Neural progenitor cell (in vitro differentiated cells): ENCODE data around the gene PCDH9. TPM values are rescaled to one million over a fixed set of nuclear protein-coding genes. Genes with fewer than 3 reads are reported as not detected.

Source experiments
- DNase-seq: peaks from one replicate; pipeline ENCODE4 v3.0.0-alpha.2; 2016; ENCODE audit warnings: low spot score
- H2AFZ ChIP-seq: fragments of 200-600 bp; sonication (generic); replicated peaks from 2 replicates; pipeline ENCODE4 v1.6.1; 2016; ENCODE audit warnings: antibody characterized with exemption
- H3F3A ChIP-seq: fragments of 200-600 bp; sonication (generic); 2 replicates; pipeline ENCODE4 v1.6.1; 2016; ENCODE audit warnings: antibody characterized with exemption, low read depth
- H3K27ac ChIP-seq: fragments of 200-600 bp; sonication (generic); 2 replicates; pipeline ENCODE4 v1.5.1; 2016; ENCODE audit warnings: mild to moderate bottlenecking
- H3K27me3 ChIP-seq: fragments of 200-600 bp; sonication (generic); 2 replicates; pipeline ENCODE4 v1.6.1; 2016; ENCODE audit warnings: mild to moderate bottlenecking, moderate library complexity
- H3K36me3 ChIP-seq: fragments of 200-600 bp; sonication (generic); 2 replicates; pipeline ENCODE4 v1.5.1; 2016
- H3K4me1 ChIP-seq: fragments of 200-600 bp; sonication (generic); 2 replicates; pipeline ENCODE4 v1.6.1; 2016; ENCODE audit warnings: mixed run types
- H3K4me2 ChIP-seq: fragments of 200-600 bp; sonication (generic); 2 replicates; pipeline ENCODE4 v1.6.1; 2016
- H3K4me3 ChIP-seq: fragments of 200-600 bp; sonication (generic); 2 replicates; pipeline ENCODE4 v1.5.1; 2016
- H3K79me2 ChIP-seq: fragments of 200-600 bp; sonication (generic); 2 replicates; pipeline ENCODE4 v1.6.1; 2016; ENCODE audit warnings: low read depth
- H3K9ac ChIP-seq: fragments of 200-600 bp; sonication (generic); 2 replicates; pipeline ENCODE4 v1.6.1; 2016
- H3K9me3 ChIP-seq: fragments of 200-600 bp; sonication (generic); 2 replicates; pipeline ENCODE4 v1.5.1; 2016; ENCODE audit warnings: low read depth
- H4K20me1 ChIP-seq: fragments of 200-600 bp; sonication (generic); 2 replicates; pipeline ENCODE4 v1.6.1; 2016; ENCODE audit warnings: low read depth
- H3K27ac Mint-ChIP-seq: 3 replicates; pipeline ENCODE4 v1.8.0; 2021; ENCODE audit warnings: mixed read lengths
- H3K27me3 Mint-ChIP-seq: 2 replicates; pipeline ENCODE4 v1.8.0; 2022; ENCODE audit warnings: low read depth, mild to moderate bottlenecking, inconsistent platforms, moderate library complexity, mixed read lengths; ENCODE audit not compliant: insufficient read depth
- H3K36me3 Mint-ChIP-seq: 3 replicates; pipeline ENCODE4 v1.8.0; 2021; ENCODE audit warnings: mixed read lengths
- H3K4me1 Mint-ChIP-seq: 3 replicates; pipeline ENCODE4 v1.8.0; 2021; ENCODE audit warnings: mixed read lengths
- H3K4me3 Mint-ChIP-seq: 3 replicates; pipeline ENCODE4 v1.8.0; 2021; ENCODE audit warnings: mild to moderate bottlenecking, moderate library complexity, mixed read lengths
- H3K9me3 Mint-ChIP-seq: 3 replicates; pipeline ENCODE4 v1.8.0; 2020; ENCODE audit warnings: mixed read lengths
- EZH2 ChIP-seq: fragments of 200-600 bp; sonication (generic); IDR thresholded peaks from 2 replicates; pipeline ENCODE4 v1.6.1; 2017; ENCODE audit warnings: antibody characterized with exemption, mild to moderate bottlenecking, moderate library complexity
- EZH2phosphoT487 ChIP-seq: fragments of 200-600 bp; sonication (generic); IDR thresholded peaks from 2 replicates; pipeline ENCODE4 v1.6.1; 2017; ENCODE audit warnings: antibody characterized with exemption
- total RNA-seq: library from RNA; depleted of rRNA; stranded (reverse); fragments of >200 nt; gene quantifications from 2 replicates; pipeline ENCODE4 v1.2.3, GENCODE V29; 2015; ENCODE audit warnings: low replicate concordance
- TF ChIP-seq, protein P1 (sequence below): fragments of 200-600 bp; sonication (generic); IDR thresholded peaks from 2 replicates; pipeline ENCODE4 v1.5.1; 2017; ENCODE audit warnings: antibody characterized with exemption, mild to moderate bottlenecking

PCDH9 gene
- total RNA-seq, 1 donor from 2014 or later, result 0.24 TPM

DNA sequence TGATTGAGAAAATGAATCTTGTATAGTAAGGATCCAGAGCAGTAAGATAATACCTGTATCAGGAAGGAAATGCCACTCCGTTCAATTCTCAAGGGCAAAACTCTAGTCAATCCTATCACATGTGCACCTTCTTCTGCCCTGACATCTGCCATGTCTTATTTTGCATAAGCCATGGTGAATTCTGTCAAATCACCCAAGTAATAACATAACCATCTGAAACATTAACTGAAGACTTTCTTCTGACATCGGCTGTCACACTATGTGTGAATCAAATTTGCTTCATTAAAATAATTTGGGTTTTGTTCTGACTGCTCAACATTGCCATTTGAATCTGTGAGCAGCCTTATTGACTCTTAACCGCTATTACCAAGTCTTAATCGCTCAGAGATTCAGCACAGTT is 91.2 kb downstream of the PCDH9 start:
- H3K27me3 ChIP-seq, result no peaks in the 10 kb centered on the region
- H3F3A ChIP-seq, result no peaks in the 10 kb centered on the region
- no peak overlapping the region for H3K4me2 ChIP-seq
- H3K27me3 Mint-ChIP-seq, result no peaks in the 10 kb centered on the region
- H3K36me3 ChIP-seq, result no peaks in the 10 kb centered on the region
- no peak overlapping the region for H3K27ac ChIP-seq
- no peak overlapping the region for H3K9ac ChIP-seq
- H3K9me3 ChIP-seq, result no peaks in the 10 kb centered on the region
- H2AFZ ChIP-seq, result no peak overlapping the region
- H3K36me3 Mint-ChIP-seq, result no peaks in the 10 kb centered on the region
- H3K9me3 Mint-ChIP-seq, result no peaks in the 10 kb centered on the region
- no peaks in the 10 kb centered on the region for H3K4me1 ChIP-seq
- no peaks in the 10 kb centered on the region for H4K20me1 ChIP-seq
- H3K4me3 Mint-ChIP-seq, result no peak overlapping the region
- no peaks in the 10 kb centered on the region for H3K79me2 ChIP-seq
- peaks cover 34% of the 10 kb centered on the region for H3K4me1 Mint-ChIP-seq
- no peak overlapping the region for H3K4me3 ChIP-seq
- no peak overlapping the region for H3K27ac Mint-ChIP-seq
- DNase-seq, result no peak
- TF ChIP-seq EZH2phosphoT487 (no peak), EZH2 (no peak)
- TF ChIP-seq, protein P1, sequence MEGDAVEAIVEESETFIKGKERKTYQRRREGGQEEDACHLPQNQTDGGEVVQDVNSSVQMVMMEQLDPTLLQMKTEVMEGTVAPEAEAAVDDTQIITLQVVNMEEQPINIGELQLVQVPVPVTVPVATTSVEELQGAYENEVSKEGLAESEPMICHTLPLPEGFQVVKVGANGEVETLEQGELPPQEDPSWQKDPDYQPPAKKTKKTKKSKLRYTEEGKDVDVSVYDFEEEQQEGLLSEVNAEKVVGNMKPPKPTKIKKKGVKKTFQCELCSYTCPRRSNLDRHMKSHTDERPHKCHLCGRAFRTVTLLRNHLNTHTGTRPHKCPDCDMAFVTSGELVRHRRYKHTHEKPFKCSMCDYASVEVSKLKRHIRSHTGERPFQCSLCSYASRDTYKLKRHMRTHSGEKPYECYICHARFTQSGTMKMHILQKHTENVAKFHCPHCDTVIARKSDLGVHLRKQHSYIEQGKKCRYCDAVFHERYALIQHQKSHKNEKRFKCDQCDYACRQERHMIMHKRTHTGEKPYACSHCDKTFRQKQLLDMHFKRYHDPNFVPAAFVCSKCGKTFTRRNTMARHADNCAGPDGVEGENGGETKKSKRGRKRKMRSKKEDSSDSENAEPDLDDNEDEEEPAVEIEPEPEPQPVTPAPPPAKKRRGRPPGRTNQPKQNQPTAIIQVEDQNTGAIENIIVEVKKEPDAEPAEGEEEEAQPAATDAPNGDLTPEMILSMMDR, result no peak

DNA sequence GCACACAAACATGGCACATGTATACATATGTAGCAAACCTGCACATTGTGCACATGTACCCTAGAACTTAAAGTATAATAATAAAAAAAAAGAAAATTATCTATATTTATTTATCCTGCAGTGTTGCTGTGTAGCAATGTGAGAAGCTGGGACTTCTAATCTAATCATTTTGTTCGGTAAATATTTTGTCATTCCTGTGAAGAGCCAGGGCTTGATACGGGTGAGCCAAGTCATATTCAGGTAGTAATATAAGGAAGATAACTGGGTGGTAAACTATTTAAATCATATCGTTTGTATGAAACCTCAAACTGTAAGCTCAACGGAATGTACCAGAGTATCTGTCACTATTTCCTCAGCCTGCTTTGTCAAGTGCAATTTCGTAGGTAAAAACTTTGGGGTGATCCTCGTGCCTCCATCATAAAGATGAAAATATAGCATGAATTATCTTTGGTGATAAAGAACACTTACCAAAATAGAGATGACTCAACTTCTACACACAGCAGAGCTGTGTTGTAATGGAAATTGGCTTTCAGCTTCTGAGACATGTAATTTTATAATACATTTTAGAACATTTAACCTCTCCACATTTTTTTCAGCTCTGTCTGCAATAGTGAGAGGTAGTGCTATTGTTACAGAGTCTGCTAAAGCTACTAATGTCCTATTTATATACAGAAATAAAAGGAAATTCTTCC is 92.9 kb downstream of the PCDH9 start:
- no peaks in the 10 kb centered on the region for H3K79me2 ChIP-seq
- no peaks in the 10 kb centered on the region for H4K20me1 ChIP-seq

DNA sequence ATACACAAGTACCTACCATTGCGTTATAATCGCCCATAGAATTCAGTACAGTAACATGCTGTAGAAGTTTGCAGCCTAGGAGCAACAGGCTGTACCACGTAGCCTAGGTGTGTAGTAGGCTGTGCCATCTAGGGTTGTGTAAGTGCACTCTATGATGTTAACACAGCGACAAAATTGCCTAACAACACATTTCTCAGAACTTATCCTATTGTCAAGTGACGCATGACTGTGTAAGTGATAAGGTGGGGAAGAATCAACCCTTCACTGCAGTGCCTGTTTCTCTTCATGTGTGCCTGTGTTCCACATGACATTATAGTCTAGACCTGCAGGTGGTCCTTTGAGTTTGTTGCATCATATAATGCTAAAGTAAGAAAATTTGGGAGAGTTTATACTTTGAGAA is 94.0 kb downstream of the PCDH9 start:
- H4K20me1 ChIP-seq, result no peaks in the 10 kb centered on the region
- Mint-ChIP-seq H3K27ac (no peak overlapping the region), H3K36me3 (peaks cover 2% of the 10 kb centered on the region), H3K4me1 (peaks cover 30% of the 10 kb centered on the region), H3K27me3 (no peaks in the 10 kb centered on the region), H3K4me3 (no peak overlapping the region), H3K9me3 (peaks cover 3% of the 10 kb centered on the region)
- H2AFZ ChIP-seq, result no peak overlapping the region
- H3K36me3 ChIP-seq, result no peaks in the 10 kb centered on the region
- no peak overlapping the region for H3K27ac ChIP-seq
- H3K4me1 ChIP-seq, result no peaks in the 10 kb centered on the region
- H3K27me3 ChIP-seq, result no peaks in the 10 kb centered on the region
- H3K9me3 ChIP-seq, result no peaks in the 10 kb centered on the region
- H3K79me2 ChIP-seq, result no peaks in the 10 kb centered on the region
- TF ChIP-seq EZH2phosphoT487 (no peak), EZH2 (no peak)
- TF ChIP-seq, protein P1, result no peak
- no peaks in the 10 kb centered on the region for H3F3A ChIP-seq
- DNase-seq, result no peak
- no peak overlapping the region for H3K4me2 ChIP-seq
- H3K4me3 ChIP-seq, result no peak overlapping the region
- H3K9ac ChIP-seq, result no peak overlapping the region

More for the DNA sequence above, 92.9 kb downstream of the PCDH9 start:
- Histone ChIP-seq H3K27me3 (no peaks in the 10 kb centered on the region), H2AFZ (no peak overlapping the region), H3K36me3 (no peaks in the 10 kb centered on the region), H3K4me2 (no peak overlapping the region), H3K4me3 (no peak overlapping the region), H3K27ac (no peak overlapping the region), H3F3A (no peaks in the 10 kb centered on the region), H3K9me3 (no peaks in the 10 kb centered on the region), H3K4me1 (no peaks in the 10 kb centered on the region), H3K9ac (no peak overlapping the region)
- H3K4me1 Mint-ChIP-seq, result peaks cover 30% of the 10 kb centered on the region
- H3K9me3 Mint-ChIP-seq, result peaks cover 3% of the 10 kb centered on the region
- TF ChIP-seq EZH2 (no peak), EZH2phosphoT487 (no peak)
- TF ChIP-seq, protein P1, result no peak
- no peak overlapping the region for H3K4me3 Mint-ChIP-seq
- peaks cover 2% of the 10 kb centered on the region for H3K36me3 Mint-ChIP-seq
- no peak overlapping the region for H3K27ac Mint-ChIP-seq
- H3K27me3 Mint-ChIP-seq, result no peaks in the 10 kb centered on the region
- no peak for DNase-seq
